ENCODE measurements around the gene PRRX1. TPM values are rescaled to one million over a fixed set of nuclear protein-coding genes. Genes with fewer than 3 reads are reported as not detected.

Gene PRRX1
- total RNA-seq, 1 donor from 2014 or later = 1.5 TPM

DNA sequence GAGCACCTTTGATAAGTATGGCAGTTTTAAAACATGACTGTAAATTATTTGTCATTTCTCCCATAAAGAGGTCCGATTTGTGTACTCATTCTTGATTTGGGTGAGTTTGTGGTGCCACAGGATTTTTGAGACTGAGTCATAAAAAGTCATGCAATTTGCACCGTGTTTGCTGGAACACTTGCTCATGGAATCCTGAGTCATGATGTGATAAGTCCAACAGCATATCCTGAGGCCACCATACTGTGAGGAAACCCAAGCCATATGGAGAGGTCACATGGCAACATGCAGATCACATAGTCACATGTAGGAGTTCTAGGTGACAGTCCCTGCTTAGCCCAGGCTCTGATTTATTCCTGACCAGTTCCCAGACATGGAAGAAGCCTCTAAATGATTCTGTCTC is 40.8 kb upstream of the PRRX1 start:
- H3K27ac Mint-ChIP-seq = no peak overlapping the region
- H3K9me3 Mint-ChIP-seq (ENCODE audit: low read depth) = no peaks in the 10 kb centered on the region
- no peak for TF ChIP-seq CTCF (IDR thresholded peaks at IDR 0.05; ENCODE audit: unreplicated experiment)
- H3K4me3 Mint-ChIP-seq (ENCODE audit: low read depth) = no peak overlapping the region
- no peak for DNase-seq (ENCODE audit: low spot score, unreplicated experiment)
- H3K27me3 Mint-ChIP-seq = peaks cover 3% of the 10 kb centered on the region
- no peaks in the 10 kb centered on the region for H3K4me1 Mint-ChIP-seq (ENCODE audit: low read depth)
- H3K36me3 Mint-ChIP-seq (ENCODE audit: insufficient read depth) = no peaks in the 10 kb centered on the region

- no peak overlapping the region for H3K27ac Mint-ChIP-seq
- no peaks in the 10 kb centered on the region for H3K9me3 Mint-ChIP-seq (ENCODE audit: low read depth)
- DNase-seq (ENCODE audit: low spot score, unreplicated experiment) = no peak
- no peaks in the 10 kb centered on the region for H3K36me3 Mint-ChIP-seq (ENCODE audit: insufficient read depth)
- peaks cover 3% of the 10 kb centered on the region for H3K27me3 Mint-ChIP-seq
- H3K4me1 Mint-ChIP-seq (ENCODE audit: low read depth) = no peaks in the 10 kb centered on the region
- H3K4me3 Mint-ChIP-seq (ENCODE audit: low read depth) = no peak overlapping the region
- no peak for TF ChIP-seq CTCF (IDR thresholded peaks at IDR 0.05; ENCODE audit: unreplicated experiment)
Observed at GRCh38 chr1:170624146-170624545, 39.8 kb upstream of the PRRX1 start.

GRCh38 chr1:170630977-170631376 is 33.0 kb upstream of the PRRX1 start:
- no peak for TF ChIP-seq CTCF (IDR thresholded peaks at IDR 0.05; ENCODE audit: unreplicated experiment)
- no peaks in the 10 kb centered on the region for H3K27me3 Mint-ChIP-seq
- DNase-seq (ENCODE audit: low spot score, unreplicated experiment) = no peak
- no peaks in the 10 kb centered on the region for H3K4me1 Mint-ChIP-seq (ENCODE audit: low read depth)
- no peak overlapping the region for H3K27ac Mint-ChIP-seq
- H3K9me3 Mint-ChIP-seq (ENCODE audit: low read depth) = no peaks in the 10 kb centered on the region
- H3K4me3 Mint-ChIP-seq (ENCODE audit: low read depth) = no peak overlapping the region
- H3K36me3 Mint-ChIP-seq (ENCODE audit: insufficient read depth) = no peaks in the 10 kb centered on the region

DNA sequence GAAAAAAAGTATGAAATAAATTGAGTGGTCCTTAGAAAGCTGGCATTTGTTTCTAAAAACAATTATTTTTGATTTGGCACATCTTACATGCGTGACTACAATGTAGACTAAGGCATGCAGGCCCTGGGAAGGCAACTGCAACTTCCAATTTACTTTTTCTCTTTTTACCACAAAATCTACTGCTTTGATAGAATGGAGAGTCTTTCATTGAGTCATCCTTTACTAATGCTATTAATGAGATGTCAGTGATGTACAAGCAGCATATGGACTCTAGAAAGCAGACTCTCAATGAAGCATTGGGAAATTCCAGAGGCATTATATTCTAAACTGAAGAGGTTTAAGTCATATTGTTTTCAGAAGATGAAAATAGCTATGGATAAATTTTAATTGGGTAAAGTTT is 29.6 kb upstream of the PRRX1 start:
- H3K4me3 Mint-ChIP-seq (ENCODE audit: low read depth) = no peak overlapping the region
- no peaks in the 10 kb centered on the region for H3K4me1 Mint-ChIP-seq (ENCODE audit: low read depth)
- no peak for DNase-seq (ENCODE audit: low spot score, unreplicated experiment)
- no peaks in the 10 kb centered on the region for H3K36me3 Mint-ChIP-seq (ENCODE audit: insufficient read depth)
- H3K27me3 Mint-ChIP-seq = no peaks in the 10 kb centered on the region
- H3K27ac Mint-ChIP-seq = no peak overlapping the region
- no peak for TF ChIP-seq CTCF (IDR thresholded peaks at IDR 0.05; ENCODE audit: unreplicated experiment)
- no peaks in the 10 kb centered on the region for H3K9me3 Mint-ChIP-seq (ENCODE audit: low read depth)

DNA sequence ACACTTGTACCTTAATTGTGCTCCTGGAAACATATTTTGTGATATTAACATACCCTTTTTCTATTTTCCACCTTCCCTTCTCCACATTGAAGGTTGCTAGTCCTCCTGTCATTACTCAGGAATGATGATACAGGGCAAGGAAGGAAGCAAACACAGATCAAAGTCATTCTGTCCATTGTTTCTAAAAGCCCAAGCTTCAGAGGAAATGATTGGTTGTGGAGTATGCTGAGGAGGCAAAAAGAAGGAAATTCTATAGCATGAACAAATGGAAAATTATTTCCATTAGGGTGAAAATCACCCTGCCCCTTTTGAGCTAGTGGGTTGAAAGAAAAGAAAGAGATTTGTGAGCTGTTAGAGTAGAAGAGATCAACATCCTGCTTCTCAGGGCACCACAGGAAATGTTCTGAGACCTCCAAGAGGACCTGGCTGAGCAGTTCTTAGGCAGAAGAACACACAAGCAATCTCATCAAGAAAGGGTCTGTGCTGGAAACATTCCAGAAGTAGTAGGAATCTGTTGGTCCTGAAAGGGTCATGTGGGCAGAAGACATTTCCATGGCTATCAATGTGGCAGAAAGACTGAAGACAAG is 29.0 kb upstream of the PRRX1 start:
- no peak for TF ChIP-seq CTCF (IDR thresholded peaks at IDR 0.05; ENCODE audit: unreplicated experiment)
- no peak for DNase-seq (ENCODE audit: low spot score, unreplicated experiment)
- Mint-ChIP-seq H3K9me3 (ENCODE audit: low read depth) (no peaks in the 10 kb centered on the region), H3K27ac (no peak overlapping the region), H3K4me1 (ENCODE audit: low read depth) (no peaks in the 10 kb centered on the region), H3K27me3 (no peaks in the 10 kb centered on the region), H3K36me3 (ENCODE audit: insufficient read depth) (no peaks in the 10 kb centered on the region), H3K4me3 (ENCODE audit: low read depth) (no peak overlapping the region)
